HepG2 (cell line): Measurements from ENCODE around the gene PIANP. TPM values are rescaled to one million over a fixed set of nuclear protein-coding genes. Genes with fewer than 3 reads are reported as not detected.

ENCODE experiments used
- ARHGAP35 ChIP-seq: sonication (generic); formaldehyde crosslinking; IDR thresholded peaks from 2 replicates; pipeline ENCODE4 v1.9.0; 2022; ENCODE audit warnings: mild to moderate bottlenecking, inconsistent platforms, moderate library complexity, missing genetic modification reagents, borderline replicate concordance
- ATF3 ChIP-seq: sonication (generic); formaldehyde crosslinking; IDR thresholded peaks from 2 replicates; pipeline ENCODE4 v1.4.0; 2020; ENCODE audit warnings: missing genetic modification reagents
- BATF2 ChIP-seq: sonication (generic); formaldehyde crosslinking; IDR thresholded peaks from 2 replicates; pipeline ENCODE4 v1.8.0; 2022; ENCODE audit warnings: mild to moderate bottlenecking, missing genetic modification reagents, moderate library complexity
- ELK4 ChIP-seq: sonication (generic); formaldehyde crosslinking; IDR thresholded peaks from 2 replicates; pipeline ENCODE4 v1.9.0; 2021; ENCODE audit warnings: missing genetic modification reagents, borderline replicate concordance
- KLF6 ChIP-seq: IDR thresholded peaks from 2 replicates; pipeline ENCODE4 v1.8.0; 2016; ENCODE audit warnings: missing biosample characterization, missing genetic modification reagents
- MAZ ChIP-seq, 2 experiments: sonication (generic) in 1 of 2; formaldehyde crosslinking in 1 of 2; IDR thresholded peaks; 2 replicates each; pipeline versions ENCODE4 v1.5.0 to v1.6.1; 2012 to 2020; ENCODE audit warnings: low read depth in 2 of 2, mild to moderate bottlenecking in 2 of 2, borderline replicate concordance in 1 of 2, improper control_type of control experiment in 1 of 2, low read length in 1 of 2, missing genetic modification reagents in 1 of 2, moderate library complexity in 1 of 2
- MBNL3 ChIP-seq: fragments of 250-450 bp; sonication (Bioruptor Pico); conservative IDR thresholded peaks from 2 replicates; pipeline ENCODE4 v1.8.0; 2022; ENCODE audit warnings: mild to moderate bottlenecking, inconsistent platforms
- NR2F6 ChIP-seq, 2 experiments: IDR thresholded peaks; 2 replicates each; pipeline ENCODE4 v1.6.1; 2016; ENCODE audit warnings: antibody characterized with exemption in 1 of 2, mild to moderate bottlenecking in 1 of 2
- POLR2AphosphoS2 ChIP-seq: IDR thresholded peaks from 2 replicates; pipeline ENCODE4 v1.6.1; 2011; ENCODE audit warnings: low read depth, low read length, improper control_type of control experiment
- PRDM15 ChIP-seq: sonication (generic); formaldehyde crosslinking; IDR thresholded peaks from 2 replicates; pipeline ENCODE4 v1.4.0; 2020; ENCODE audit warnings: missing genetic modification reagents
- TEAD3 ChIP-seq: optimal IDR thresholded peaks from 2 replicates; pipeline ENCODE3; 2016; ENCODE audit warnings: borderline replicate concordance
- ZBTB21 ChIP-seq: sonication (generic); formaldehyde crosslinking; IDR thresholded peaks from 2 replicates; pipeline ENCODE4 v1.4.0; 2020; ENCODE audit warnings: missing genetic modification reagents
- ZBTB3 ChIP-seq: sonication (generic); formaldehyde crosslinking; IDR thresholded peaks from 2 replicates; pipeline ENCODE4 v1.4.0; 2020; ENCODE audit warnings: low read depth, mild to moderate bottlenecking, moderate library complexity, missing genetic modification reagents, borderline replicate concordance
- ZBTB49 ChIP-seq: sonication (generic); formaldehyde crosslinking; IDR thresholded peaks from 2 replicates; pipeline ENCODE4 v1.4.0; 2020; ENCODE audit warnings: missing genetic modification reagents, borderline replicate concordance
- ZMYM4 ChIP-seq: sonication (generic); formaldehyde crosslinking; IDR thresholded peaks from 2 replicates; pipeline ENCODE4 v1.8.1; 2023; ENCODE audit warnings: mild to moderate bottlenecking, missing genetic modification reagents
- ZNF124 ChIP-seq: sonication (generic); formaldehyde crosslinking; IDR thresholded peaks from 2 replicates; pipeline ENCODE4 v1.4.0; 2020; ENCODE audit warnings: missing genetic modification reagents
- ZNF382 ChIP-seq: sonication (generic); formaldehyde crosslinking; IDR thresholded peaks from 2 replicates; pipeline ENCODE4 v1.5.0; 2020; ENCODE audit warnings: missing genetic modification reagents, mild to moderate bottlenecking, borderline replicate concordance
- ZNF570 ChIP-seq: sonication (generic); formaldehyde crosslinking; IDR thresholded peaks from 2 replicates; pipeline ENCODE4 v1.4.0; 2020; ENCODE audit warnings: mild to moderate bottlenecking, missing genetic modification reagents, borderline replicate concordance
- ZNF879 ChIP-seq: sonication (generic); formaldehyde crosslinking; IDR thresholded peaks from 2 replicates; pipeline ENCODE4 v1.8.1; 2023; ENCODE audit warnings: missing genetic modification reagents
- ZSCAN31 ChIP-seq: sonication (generic); formaldehyde crosslinking; IDR thresholded peaks from 2 replicates; pipeline ENCODE4 v1.5.0; 2020; ENCODE audit warnings: low read depth, mild to moderate bottlenecking, missing genetic modification reagents
- polyA plus RNA-seq, 8 experiments: library from polyadenylated mRNA; depleted of rRNA in 3 of 8; stranded (reverse) in 7 of 8; unstranded in 1 of 8; fragments of >200 nt; fragmentation: Illumina TruSeq in 4 of 8; extraction: Trizol in 4 of 8; gene quantifications; 2 replicates each; pipeline versions ENCODE4 v1.2.1 to v1.2.3, GENCODE V29; 2011 to 2016; ENCODE audit warnings: low read depth in 4 of 8, missing spikeins in 1 of 8, mixed read lengths in 1 of 8; ENCODE audit not compliant: insufficient read depth in 1 of 8
- total RNA-seq, 5 experiments: library from RNA; depleted of rRNA; stranded (reverse); fragments of >200 nt; fragmentation: Illumina TruSeq; extraction: Trizol; gene quantifications; 2 replicates each; pipeline ENCODE4 v1.2.3, GENCODE V29; 2016; ENCODE audit warnings: low read depth in 1 of 5

Gene PIANP
- total and polyA plus RNA-seq, 2 of the 13 experiments (the other 11 are each of a cell fraction or from before 2014, with no cell fraction given): not detected

GRCh38 chr12:6662906-6663742 lies 37.5 kb downstream of the PIANP start, which contains the start of gene ING4 (continued):
- peak; percentile 83; the same call in 1 of the 2 replicates for TF ChIP-seq ELK4 (CRISPR knock-in tag)
- no peak for TF ChIP-seq KLF6 (CRISPR knock-in tag)
- peak; percentile 76 for TF ChIP-seq TEAD3 (CRISPR knock-in tag)
- no peak for TF ChIP-seq ZBTB3 (CRISPR knock-in tag)
- TF ChIP-seq POLR2AphosphoS2: no peak
- TF ChIP-seq ZNF570 (CRISPR knock-in tag): no peak
- peak; percentile 83; the same call in 1 of the 2 replicates for TF ChIP-seq ZSCAN31 (CRISPR knock-in tag)
- TF ChIP-seq ZNF382 (CRISPR knock-in tag): no peak
- TF ChIP-seq ZMYM4 (CRISPR knock-in tag): peak; percentile 76
- TF ChIP-seq MBNL3 (CRISPR knock-in tag): no peak
- TF ChIP-seq ARHGAP35 (CRISPR knock-in tag): no peak; the same call in 1 of the 2 replicates
- no peak for TF ChIP-seq MAZ (IDR thresholded peaks at IDR 0.05; ENCODE audit: borderline replicate concordance, low read depth, low read length)
- TF ChIP-seq MAZ (CRISPR knock-in tag; IDR thresholded peaks at IDR 0.05; ENCODE audit: low read depth): peak; percentile 87
- no peak for TF ChIP-seq BATF2 (CRISPR knock-in tag)
- no peak; the same call in 1 of the 2 replicates for TF ChIP-seq ZBTB49 (CRISPR knock-in tag)
- TF ChIP-seq ATF3 (CRISPR knock-in tag): peak; percentile 75
- TF ChIP-seq PRDM15 (CRISPR knock-in tag): no peak
- TF ChIP-seq ZBTB21: peak; percentile 99
- TF ChIP-seq ZNF879 (CRISPR knock-in tag): no peak
- no peak for TF ChIP-seq NR2F6 (IDR thresholded peaks at IDR 0.05)
- TF ChIP-seq NR2F6 (CRISPR knock-in tag; IDR thresholded peaks at IDR 0.05): no peak
- TF ChIP-seq ZNF124: peak; percentile 70; the same call in 1 of the 2 replicates
